T-cell (primary cell): ENCODE measurements around the gene SBK2. TPM values are rescaled to one million over a fixed set of nuclear protein-coding genes. Genes with fewer than 3 reads are reported as not detected.
A peak's percentile ranks its signal among the peaks of the same experiment; 100 is the strongest.

Experiments
- ATAC-seq, 4 experiments: fragments of 200-7000 bp in 3 of 4; fragments of 150-1000 bp in 1 of 4; cut with Tn5 transposase; replicated peaks in 1 of 4; 1 replicate in 3 of 4; 2 replicates in 1 of 4; pipeline ENCODE4 v1.10.0; 2021; ENCODE audit warnings: moderate library complexity in 3 of 4, mild to moderate bottlenecking in 2 of 4, moderate number of reproducible peaks in 1 of 4
- CTCF ChIA-PET, 2 donors: fragments of 300-600 bp; sonication (Branson Sonifier 250); formaldehyde crosslinking; loops; one replicate each; lab custom pipeline; 2022; ENCODE audit warnings: antibody characterized with exemption in 2 of 2; lab: Charles Lee
- POLR2A ChIA-PET, 2 donors: fragments of 300-600 bp; sonication (Branson Sonifier 250); formaldehyde crosslinking; loops; one replicate each; lab custom pipeline; 2022; ENCODE audit warnings: antibody characterized with exemption in 2 of 2; lab: Charles Lee
- DNase-seq, 35 experiments: peaks; one replicate each; pipeline versions ENCODE4 v3.0.0 to v3.0.0-alpha.2; 2013 to 2023
- H3K27ac ChIP-seq: one replicate; pipeline ENCODE4 v1.5.1; 2013; ENCODE audit warnings: low read length
- H3K27me3 ChIP-seq, 2 experiments: replicated peaks in 1 of 2; 1 replicate in 1 of 2; 2 replicates in 1 of 2; pipeline versions ENCODE4 v1.6.1 to v1.7.0; 2013; ENCODE audit warnings: low read length in 1 of 2, mixed read lengths in 1 of 2; ENCODE audit not compliant: control insufficient read depth in 2 of 2, insufficient read depth in 2 of 2; ENCODE audit errors: extremely low read depth in 1 of 2
- H3K36me3 ChIP-seq, 2 donors: 1 replicate in 1 of 2; 2 replicates in 1 of 2; pipeline versions ENCODE4 v1.6.1 to v1.7.0; 2013; ENCODE audit warnings: low read length in 1 of 2; ENCODE audit not compliant: control insufficient read depth in 2 of 2, insufficient read depth in 1 of 2; ENCODE audit errors: extremely low read depth in 1 of 2
- H3K4me1 ChIP-seq, 2 experiments: 1 replicate in 1 of 2; 2 replicates in 1 of 2; pipeline versions ENCODE4 v1.6.1 to v1.7.0; 2013; ENCODE audit warnings: low read length in 2 of 2, mixed read lengths in 1 of 2; ENCODE audit not compliant: insufficient read depth in 2 of 2, control insufficient read depth in 1 of 2; ENCODE audit errors: extremely low read depth in 1 of 2
- H3K4me3 ChIP-seq, 2 donors: 1 replicate in 1 of 2; 2 replicates in 1 of 2; pipeline versions ENCODE4 v1.5.1 to v1.7.0; 2013; ENCODE audit warnings: mild to moderate bottlenecking in 2 of 2, low read length in 1 of 2, moderate library complexity in 1 of 2; ENCODE audit not compliant: control insufficient read depth in 1 of 2; ENCODE audit errors: extremely low read depth in 1 of 2
- H3K9me3 ChIP-seq: 2 replicates; pipeline ENCODE4 v1.7.0; 2013
- H3K27ac Mint-ChIP-seq, 2 donors: one replicate each; pipeline ENCODE4 v1.8.0; 2020 to 2021; ENCODE audit warnings: mild to moderate bottlenecking in 2 of 2, mixed read lengths in 2 of 2
- H3K27me3 Mint-ChIP-seq, 2 donors: one replicate each; pipeline ENCODE4 v1.8.0; 2021 to 2022; ENCODE audit warnings: mixed read lengths in 2 of 2
- H3K36me3 Mint-ChIP-seq: one replicate; pipeline ENCODE4 v1.8.0; 2021; ENCODE audit warnings: mixed read lengths
- H3K4me1 Mint-ChIP-seq, 3 donors: one replicate each; pipeline ENCODE4 v1.8.0; 2020 to 2022; ENCODE audit warnings: mixed read lengths in 3 of 3, mild to moderate bottlenecking in 1 of 3
- H3K4me3 Mint-ChIP-seq, 3 donors: one replicate each; pipeline ENCODE4 v1.8.0; 2020 to 2022; ENCODE audit warnings: mild to moderate bottlenecking in 3 of 3, mixed read lengths in 3 of 3, moderate library complexity in 3 of 3
- H3K9me3 Mint-ChIP-seq, 3 donors: one replicate each; pipeline ENCODE4 v1.8.0; 2020 to 2022; ENCODE audit warnings: mixed read lengths in 3 of 3
- WGBS: methylation state at CpG from one replicate; pipeline ENCODE4 v1.1.5; 2013; ENCODE audit warnings: missing lambda C conversion rate; ENCODE audit not compliant: insufficient coverage; 5-methylcytosine and 5-hydroxymethylcytosine counted together
- total RNA-seq, 35 experiments: library from RNA in 6 of 35; stranded (reverse) in 6 of 35; fragments of 120-200 nt in 1 of 35; gene quantifications; one replicate each; pipeline versions ENCODE4 v1.2.1 to v1.2.4 and lab custom pipeline; 2013 to 2026

SBK2 gene
- total RNA-seq, 5 donors from 2014 or later (not counting 1 experiment from before 2014, with no cell fraction given), result not detected

- DNase-seq (no peak), ATAC-seq (no peak)
- Histone ChIP-seq H3K4me3 (peak overlapping the region; percentile 55 to 67), H3K36me3 (peaks cover 8 to 11% of the 10 kb centered on the region in 2 donors), H3K4me1 (peaks cover 7 to 29% of the 10 kb centered on the region in 2 experiments), H3K9me3 (no peaks in the 10 kb centered on the region), H3K27ac (peak overlapping the region; percentile 65), H3K27me3 (peaks cover 0 to 16% of the 10 kb centered on the region in 2 experiments)
- Mint-ChIP-seq H3K9me3 (no peaks in the 10 kb centered on the region), H3K27me3 (no peaks in the 10 kb centered on the region), H3K4me3 (peak overlapping the region; percentile 54 to 83 (median 72)), H3K36me3 (peaks cover 3% of the 10 kb centered on the region), H3K27ac (no peak overlapping the region), H3K4me1 (peaks cover 14 to 23% (median 23%) of the 10 kb centered on the region in 3 donors)
- POLR2A ChIA-PET, result interaction anchor here in 1 of 2 donors (0.6 kb wide), 1 partner anchor 146 kb away, joined by 9 read pairs; no protein-coding TSS in a partner anchor
- CTCF ChIA-PET, result no interaction called here
- WGBS, result 91% methylated on average over 45 of the region's 46 CpGs
Observed at GRCh38 chr19:55483706-55484592, 53.0 kb downstream of the SBK2 start.

GRCh38 chr19:55482967-55483705 lies 53.8 kb downstream of the SBK2 start:
- no peak for ATAC-seq
- Mint-ChIP-seq H3K27ac (no peak overlapping the region), H3K4me3 (peak overlapping the region in 1 of 3 donors; percentile 25), H3K9me3 (no peaks in the 10 kb centered on the region), H3K36me3 (peaks cover 5% of the 10 kb centered on the region), H3K4me1 (peaks cover 21 to 31% (median 31%) of the 10 kb centered on the region in 3 donors), H3K27me3 (no peaks in the 10 kb centered on the region)
- Histone ChIP-seq H3K27ac (no peak overlapping the region), H3K4me3 (no peak overlapping the region), H3K36me3 (peaks cover 8 to 11% of the 10 kb centered on the region in 2 donors), H3K27me3 (peaks cover 0 to 16% of the 10 kb centered on the region in 2 experiments), H3K4me1 (peaks cover 7 to 32% of the 10 kb centered on the region in 2 experiments), H3K9me3 (no peaks in the 10 kb centered on the region)
- ChIA-PET CTCF (no interaction called here), POLR2A (no interaction called here)
- DNase-seq, result no peak
- 98% methylated on average over 37 of the region's 47 CpGs for WGBS

GRCh38 chr19:55482156-55482961 lies 54.6 kb downstream of the SBK2 start:
- Histone ChIP-seq H3K27ac (no peak overlapping the region), H3K36me3 (peaks cover 8 to 11% of the 10 kb centered on the region in 2 donors), H3K4me1 (peaks cover 7 to 40% of the 10 kb centered on the region in 2 experiments), H3K4me3 (no peak overlapping the region), H3K9me3 (no peaks in the 10 kb centered on the region), H3K27me3 (peaks cover 0 to 16% of the 10 kb centered on the region in 2 experiments)
- ChIA-PET POLR2A (interaction anchor here in 1 of 2 donors (0.7 kb wide), 1 partner anchor 28 kb away, joined by 3 read pairs; no protein-coding TSS in a partner anchor), CTCF (interaction anchor here in 1 of 2 donors (0.5 kb wide), 1 partner anchor 335 kb away, joined by 3 read pairs; no protein-coding TSS in a partner anchor)
- ATAC-seq (no peak), DNase-seq (no peak)
- Mint-ChIP-seq H3K4me1 (peaks cover 27 to 37% (median 37%) of the 10 kb centered on the region in 3 donors), H3K9me3 (no peaks in the 10 kb centered on the region), H3K27ac (no peak overlapping the region), H3K4me3 (peak overlapping the region in 1 of 3 donors; percentile 25), H3K27me3 (no peaks in the 10 kb centered on the region), H3K36me3 (peaks cover 8% of the 10 kb centered on the region)
- WGBS, result 97% methylated on average over 67 of the region's 83 CpGs

- no peak for ATAC-seq
- WGBS, result 99% methylated on average over 11 of the region's 40 CpGs
- Mint-ChIP-seq H3K4me3 (no peak overlapping the region), H3K36me3 (peaks cover 8% of the 10 kb centered on the region), H3K4me1 (peaks cover 29 to 40% (median 37%) of the 10 kb centered on the region in 3 donors), H3K27ac (no peak overlapping the region), H3K27me3 (no peaks in the 10 kb centered on the region), H3K9me3 (no peaks in the 10 kb centered on the region)
- H3K27ac ChIP-seq, result no peak overlapping the region
- no peaks in the 10 kb centered on the region for H3K9me3 ChIP-seq
- no peak for DNase-seq
- peaks cover 0 to 16% of the 10 kb centered on the region in 2 experiments for H3K27me3 ChIP-seq
- POLR2A ChIA-PET, result interaction anchor here in 1 of 2 donors (0.5 to 0.7 kb wide), 2 partner anchors 29 to 263 kb away, joined by 3 to 11 read pairs; no protein-coding TSS in a partner anchor
- no peak overlapping the region for H3K4me3 ChIP-seq
- CTCF ChIA-PET, result interaction anchor here in 1 of 2 donors (0.5 kb wide), 1 partner anchor 335 kb away, joined by 3 read pairs; no protein-coding TSS in a partner anchor
- H3K36me3 ChIP-seq, result peaks cover 8 to 11% of the 10 kb centered on the region in 2 donors
- H3K4me1 ChIP-seq, result peaks cover 7 to 46% of the 10 kb centered on the region in 2 experiments
Observed at GRCh38 chr19:55481794-55482155, 55.2 kb downstream of the SBK2 start.

- Mint-ChIP-seq H3K36me3 (peaks cover 8% of the 10 kb centered on the region), H3K4me1 (peaks cover 29 to 40% (median 37%) of the 10 kb centered on the region in 3 donors)
Observed at GRCh38 chr19:55481148-55481793, 55.7 kb downstream of the SBK2 start.

More at GRCh38 chr19:55481148-55481793, 55.7 kb downstream of the SBK2 start:
- no peak overlapping the region for H3K4me3 ChIP-seq
- no peak overlapping the region for H3K27ac ChIP-seq
- H3K9me3 ChIP-seq, result no peaks in the 10 kb centered on the region
- ATAC-seq (no peak), DNase-seq (no peak)
- WGBS, result 97% methylated on average over 52 of the region's 52 CpGs
- H3K27me3 ChIP-seq, result peaks cover 0 to 16% of the 10 kb centered on the region in 2 experiments
- H3K36me3 ChIP-seq, result peaks cover 8 to 11% of the 10 kb centered on the region in 2 donors
- no peaks in the 10 kb centered on the region for H3K27me3 Mint-ChIP-seq
- peaks cover 7 to 46% of the 10 kb centered on the region in 2 experiments for H3K4me1 ChIP-seq
- ChIA-PET POLR2A (interaction anchor here in 1 of 2 donors (0.5 to 0.7 kb wide), 2 partner anchors 29 to 263 kb away, joined by 3 to 11 read pairs; no protein-coding TSS in a partner anchor), CTCF (no interaction called here)
- no peak overlapping the region for H3K4me3 Mint-ChIP-seq
- no peak overlapping the region for H3K27ac Mint-ChIP-seq
- no peaks in the 10 kb centered on the region for H3K9me3 Mint-ChIP-seq
